Heart left ventricle (tissue), 16 donors: ENCODE results near the gene PCK2. TPM values are rescaled to one million over a fixed set of nuclear protein-coding genes. Genes with fewer than 3 reads are reported as not detected.
A peak's percentile ranks its signal among the peaks of the same experiment; 100 is the strongest.

ENCODE experiments used
- ATAC-seq, 4 donors: fragments of 200-7000 bp; cut with Tn5 transposase; one replicate each; pipeline ENCODE4 v1.9.1; 2020 to 2022; ENCODE audit warnings: moderate library complexity in 4 of 4, mild to moderate bottlenecking in 3 of 4, moderate number of reproducible peaks in 1 of 4
- DNase-seq, 5 donors: peaks; one replicate each; pipeline ENCODE4 v3.0.0-alpha.2; 2020
- H3K27ac ChIP-seq, 12 donors: fragments of 200-600 bp; sonication (generic) in 4 of 12; one replicate each; pipeline versions ENCODE4 v1.5.0 to v1.8.0; 2016 to 2022; ENCODE audit warnings: mild to moderate bottlenecking in 2 of 12
- H3K27me3 ChIP-seq, 9 donors: fragments of 200-600 bp; sonication (generic) in 2 of 9; one replicate each; pipeline versions ENCODE4 v1.5.1 to v1.8.0; 2016 to 2022; ENCODE audit warnings: mild to moderate bottlenecking in 3 of 9
- H3K36me3 ChIP-seq, 9 donors: fragments of 200-600 bp; sonication (generic) in 2 of 9; one replicate each; pipeline versions ENCODE4 v1.5.0 to v1.8.0; 2018 to 2022; ENCODE audit warnings: mild to moderate bottlenecking in 2 of 9
- H3K4me1 ChIP-seq, 12 donors: fragments of 200-600 bp; sonication (generic) in 4 of 12; one replicate each; pipeline versions ENCODE4 v1.5.0 to v1.8.0; 2016 to 2022; ENCODE audit warnings: mild to moderate bottlenecking in 3 of 12
- H3K4me3 ChIP-seq, 12 donors: fragments of 200-600 bp; sonication (generic) in 4 of 12; one replicate each; pipeline versions ENCODE4 v1.5.0 to v1.8.0; 2017 to 2022; ENCODE audit warnings: mild to moderate bottlenecking in 9 of 12, moderate library complexity in 4 of 12
- H3K9me3 ChIP-seq, 12 donors: fragments of 200-600 bp; sonication (generic) in 4 of 12; one replicate each; pipeline versions ENCODE4 v1.5.0 to v1.8.0; 2016 to 2022; ENCODE audit warnings: mild to moderate bottlenecking in 1 of 12
- POLR2A ChIP-seq, 2 donors: fragments of 450-650 bp; IDR thresholded peaks; one replicate each; pipeline ENCODE4 v1.6.1; 2017; ENCODE audit warnings: antibody characterized with exemption in 2 of 2, mild to moderate bottlenecking in 2 of 2, moderate library complexity in 2 of 2
- WGBS, 4 donors: extraction: QIAGEN DNeasy Blood & Tissue Kit in 2 of 4; methylation state at CpG; one replicate each; pipeline versions ENCODE4 v1.1.5 to v1.1.7; 2013 to 2018; 5-methylcytosine and 5-hydroxymethylcytosine counted together
- intact Hi-C, 10 donors: fragments of 100-400 bp; cut with DNase I; formaldehyde crosslinking; loops; one replicate each; pipeline versions ENCODE4 v1.11.1 to v1.14.2; 2022
- polyA plus RNA-seq, 2 donors: library from polyadenylated mRNA; stranded (reverse); fragments of 200-250 nt; gene quantifications; one replicate each; pipeline ENCODE4 v1.2.3, GENCODE V29; 2013
- total RNA-seq, 9 donors: library from RNA; depleted of rRNA in 2 of 9; stranded (reverse); fragments of >200 nt in 2 of 9; fragmentation: NEBNext Ultra II Directional in 3 of 9; extraction: Animal tissue kit (Norgen Biotek cat#: 25700) in 3 of 9; gene quantifications; one replicate each; pipeline versions ENCODE4 v1.1.0 to v1.2.4, GENCODE V29; 2016 to 2023
- TF ChIP-seq, protein P1 (sequence below), 12 donors: fragments of 200-600 bp; sonication (generic) in 4 of 12; IDR thresholded peaks; one replicate each; pipeline versions ENCODE4 v1.5.0 to v1.8.0; 2018 to 2022; ENCODE audit warnings: antibody characterized with exemption in 12 of 12, mild to moderate bottlenecking in 5 of 12
- donor health status: ischemic (EF 13 %, LVEDD 7.1; RV severe dilation, severe dysfunction).
- donor health status: healthy with polysubstance abuse.
- donor health status: DM: no; HTN: yes; CAD: no.
- donor health status: DM: no; HTN: no; CAD: no.
- donor health status: ischemic (EF 25% LVEDD 6.9; RV normal size, moderate dysfunction).
- donor health status: ischemic (EF 25% LVEDD 5.7; RV mildly dilated, moderate dysfunction).
- donor health status: healthy.
- donor health status: DM: yes; HTN: yes; CAD: no.
- donor health status: ischemic (EF 35%, LVEDD 5.7; RV mildly dilated, moderate dysfunction).
- donor health status: nonischemic (EF 11% LVEDD 7.7; RV severe dilation, severe dysfunction).
- donor health status: DM: yes; HTN: yes; CAD: no.
- donor health status: PGD.
- donor health status: ischemic (EF 29% LVEDD 5.4; RV normal size, mild dysfunction).
- donor health status: nonischemic (EF 23%, LVEDD 6.1; RV moderate dilation, normal function).

PCK2 gene
- total and polyA plus RNA-seq, 11 donors = 1.5 to 14.6 (median 3.9) TPM

DNA sequence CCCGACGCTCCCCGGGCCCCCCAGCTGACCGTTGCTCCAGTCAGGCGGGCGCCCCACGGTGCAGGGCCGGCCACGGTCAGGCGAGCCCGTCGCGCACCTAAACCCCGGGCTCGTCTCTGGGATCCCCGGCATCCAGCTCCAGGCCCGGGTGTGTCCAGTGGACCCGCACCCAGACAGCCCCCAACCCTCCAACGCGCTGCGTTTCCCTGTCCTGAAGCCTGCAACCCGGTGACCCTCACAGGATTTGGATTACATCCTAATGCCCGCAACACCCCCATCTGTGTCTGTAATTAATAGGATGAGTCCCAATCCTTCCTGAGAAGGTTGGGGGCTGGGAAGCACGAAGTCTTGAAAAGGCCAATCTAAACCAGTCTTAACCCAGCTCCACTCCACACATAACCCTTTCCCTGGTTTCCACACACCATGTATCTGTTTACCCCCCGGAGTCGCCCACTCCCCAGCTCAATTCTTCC, 12.3 kb upstream of the PCK2 start:
- intact Hi-C loops = no loop called here
- DNase-seq = no peak
- Histone ChIP-seq H3K27ac (peak overlapping the region in 2 of 12 donors; percentile 55 to 60), H3K4me1 (peaks cover 0 to 14% (median 10%) of the 10 kb centered on the region in 12 donors), H3K36me3 (no peaks in the 10 kb centered on the region), H3K9me3 (no peaks in the 10 kb centered on the region), H3K4me3 (peak overlapping the region; percentile 44 to 74 (median 58)), H3K27me3 (peaks cover 0 to 20% (median 3%) of the 10 kb centered on the region in 9 donors)
- no peak for TF ChIP-seq POLR2A (IDR thresholded peaks at IDR 0.05)
- TF ChIP-seq, protein P1, sequence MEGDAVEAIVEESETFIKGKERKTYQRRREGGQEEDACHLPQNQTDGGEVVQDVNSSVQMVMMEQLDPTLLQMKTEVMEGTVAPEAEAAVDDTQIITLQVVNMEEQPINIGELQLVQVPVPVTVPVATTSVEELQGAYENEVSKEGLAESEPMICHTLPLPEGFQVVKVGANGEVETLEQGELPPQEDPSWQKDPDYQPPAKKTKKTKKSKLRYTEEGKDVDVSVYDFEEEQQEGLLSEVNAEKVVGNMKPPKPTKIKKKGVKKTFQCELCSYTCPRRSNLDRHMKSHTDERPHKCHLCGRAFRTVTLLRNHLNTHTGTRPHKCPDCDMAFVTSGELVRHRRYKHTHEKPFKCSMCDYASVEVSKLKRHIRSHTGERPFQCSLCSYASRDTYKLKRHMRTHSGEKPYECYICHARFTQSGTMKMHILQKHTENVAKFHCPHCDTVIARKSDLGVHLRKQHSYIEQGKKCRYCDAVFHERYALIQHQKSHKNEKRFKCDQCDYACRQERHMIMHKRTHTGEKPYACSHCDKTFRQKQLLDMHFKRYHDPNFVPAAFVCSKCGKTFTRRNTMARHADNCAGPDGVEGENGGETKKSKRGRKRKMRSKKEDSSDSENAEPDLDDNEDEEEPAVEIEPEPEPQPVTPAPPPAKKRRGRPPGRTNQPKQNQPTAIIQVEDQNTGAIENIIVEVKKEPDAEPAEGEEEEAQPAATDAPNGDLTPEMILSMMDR (IDR thresholded peaks at IDR 0.05) = no peak
- 24 to 35% (median 27%) methylated on average over 17 to 26 of the region's 26 CpGs for WGBS, 4 donors
- no peak for ATAC-seq

DNA sequence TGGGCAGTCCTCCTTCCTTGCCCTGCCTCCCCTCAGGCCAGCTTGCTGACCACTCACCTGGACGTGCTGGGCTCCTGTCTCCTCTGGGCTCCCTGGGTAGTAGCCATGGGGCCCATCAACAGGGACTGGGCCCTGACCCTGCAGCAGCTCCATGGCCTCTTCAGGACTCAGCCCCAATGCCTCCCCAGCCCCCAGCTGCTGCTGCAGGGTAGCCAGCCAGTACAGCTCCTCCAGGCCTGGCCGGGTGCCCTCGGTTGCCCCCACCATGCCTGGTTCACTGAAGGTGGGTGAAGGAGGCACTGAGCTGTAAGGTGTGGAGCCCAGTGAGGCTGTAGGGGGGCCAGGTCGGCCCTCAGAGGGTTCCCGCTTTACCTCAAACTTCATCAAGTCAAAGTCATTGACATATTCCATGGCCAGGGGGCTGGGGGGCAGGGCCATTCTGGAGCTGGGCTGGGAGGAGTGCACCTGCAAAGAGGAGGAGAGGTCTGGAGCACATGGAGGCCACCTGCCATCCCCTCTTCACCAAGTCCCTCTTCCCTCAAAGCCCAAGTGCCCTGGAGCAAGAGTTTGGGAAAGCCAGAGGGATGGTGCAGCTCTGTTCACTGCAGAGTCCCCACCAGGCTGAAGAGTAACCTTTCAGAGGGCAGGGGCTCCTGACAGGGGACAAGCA, 11.6 kb upstream of the PCK2 start:
- peaks cover 0 to 20% (median 3%) of the 10 kb centered on the region in 9 donors for H3K27me3 ChIP-seq
- H3K9me3 ChIP-seq = no peaks in the 10 kb centered on the region
- no peak for DNase-seq
- ATAC-seq = no peak
- peaks cover 0 to 14% (median 10%) of the 10 kb centered on the region in 12 donors for H3K4me1 ChIP-seq
- TF ChIP-seq, protein P1 (IDR thresholded peaks at IDR 0.05) = no peak
- TF ChIP-seq POLR2A (IDR thresholded peaks at IDR 0.05) = no peak
- no peak overlapping the region for H3K4me3 ChIP-seq
- no peaks in the 10 kb centered on the region for H3K36me3 ChIP-seq
- intact Hi-C loops = no loop called here
- no peak overlapping the region for H3K27ac ChIP-seq
- WGBS, 4 donors = 89 to 96% (median 92%) methylated on average over 5 of the region's 5 CpGs

DNA sequence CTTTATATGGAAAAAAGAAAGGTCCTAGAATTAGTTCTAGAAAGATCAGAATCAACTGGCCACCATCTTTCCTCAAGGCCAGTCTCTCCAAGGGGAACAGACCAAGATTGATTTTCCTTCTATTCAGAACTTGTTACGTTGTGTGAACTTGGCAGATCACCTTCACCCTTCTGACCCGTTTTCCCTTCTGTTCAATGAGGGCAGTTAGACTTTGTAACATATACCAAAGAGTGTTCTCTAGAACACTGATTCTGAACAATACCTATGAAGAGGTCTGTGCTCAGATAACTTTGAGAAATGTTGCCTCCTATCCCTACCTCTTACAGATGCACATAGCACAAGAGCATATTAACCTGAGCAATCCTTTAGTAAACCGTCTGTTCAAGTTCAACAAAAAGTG, 10.6 kb upstream of the PCK2 start:
- 86 to 94% (median 91%) methylated on average over 3 of the region's 3 CpGs for WGBS, 4 donors
- no peak for DNase-seq
- TF ChIP-seq, protein P1 (IDR thresholded peaks at IDR 0.05) = no peak
- no peak for TF ChIP-seq POLR2A (IDR thresholded peaks at IDR 0.05)
- H3K9me3 ChIP-seq = no peaks in the 10 kb centered on the region
- peaks cover 0 to 20% (median 3%) of the 10 kb centered on the region in 9 donors for H3K27me3 ChIP-seq
- intact Hi-C loops = no loop called here
- no peaks in the 10 kb centered on the region for H3K36me3 ChIP-seq
- H3K4me3 ChIP-seq = no peak overlapping the region
- H3K4me1 ChIP-seq = peaks cover 0 to 14% (median 10%) of the 10 kb centered on the region in 12 donors
- H3K27ac ChIP-seq = no peak overlapping the region
- no peak for ATAC-seq

DNA sequence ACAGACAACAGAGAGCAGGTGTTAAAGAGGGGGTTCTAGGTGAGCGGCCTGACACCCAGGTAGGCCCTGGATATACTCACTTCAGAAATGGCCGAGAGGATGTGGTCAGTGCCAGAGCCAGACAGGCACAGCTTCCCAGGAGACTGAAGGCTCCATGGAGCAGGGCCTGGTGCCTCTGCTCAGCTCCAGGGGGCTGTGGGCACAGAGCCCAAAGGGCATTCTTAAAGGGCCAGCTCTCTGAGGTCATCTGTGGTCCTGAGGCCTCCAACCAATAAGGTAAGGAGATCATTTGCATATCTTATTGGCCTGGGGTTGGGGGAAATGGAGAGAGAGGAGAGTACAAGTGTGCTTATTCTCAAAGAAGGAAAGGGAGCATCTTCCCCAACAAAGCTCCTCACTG, 9.7 kb upstream of the PCK2 start:
- no peak overlapping the region for H3K4me3 ChIP-seq
- H3K4me1 ChIP-seq = peaks cover 0 to 14% (median 10%) of the 10 kb centered on the region in 12 donors
- DNase-seq = peak in 1 of 5 donors; percentile 1
- no peaks in the 10 kb centered on the region for H3K9me3 ChIP-seq
- no peaks in the 10 kb centered on the region for H3K36me3 ChIP-seq
- H3K27me3 ChIP-seq = peaks cover 0 to 20% (median 3%) of the 10 kb centered on the region in 9 donors
- no peak overlapping the region for H3K27ac ChIP-seq
- TF ChIP-seq, protein P1 (IDR thresholded peaks at IDR 0.05) = no peak
- no peak for TF ChIP-seq POLR2A (IDR thresholded peaks at IDR 0.05)
- 94 to 97% (median 95%) methylated on average over 2 of the region's 2 CpGs for WGBS, 4 donors
- intact Hi-C loops = no loop called here
- no peak for ATAC-seq
